Rectal smooth muscle tissue (tissue), 1 donor: ENCODE results near the gene NR3C1.
A peak's percentile ranks its signal among the peaks of the same experiment; 100 is the strongest.

Experiments used
- H3K27ac ChIP-seq: one replicate; pipeline ENCODE4 v1.7.0; 2013; ENCODE audit warnings: low read depth, low read length, inconsistent platforms
- H3K27me3 ChIP-seq: one replicate; pipeline ENCODE4 v1.7.0; 2013; ENCODE audit warnings: low read length; ENCODE audit not compliant: control insufficient read depth, insufficient read depth
- H3K36me3 ChIP-seq: one replicate; pipeline ENCODE4 v1.7.0; 2013; ENCODE audit warnings: low read length; ENCODE audit not compliant: control insufficient read depth, insufficient read depth
- H3K4me1 ChIP-seq: one replicate; pipeline ENCODE4 v1.7.0; 2013; ENCODE audit warnings: low read length; ENCODE audit not compliant: control insufficient read depth, insufficient read depth
- H3K4me3 ChIP-seq: one replicate; pipeline ENCODE4 v1.7.0; 2013; ENCODE audit warnings: low read length
- H3K9ac ChIP-seq: one replicate; pipeline ENCODE4 v1.7.0; 2013; ENCODE audit warnings: low read length

NR3C1 gene

GRCh38 chr5:143434261-143435209 is 31.0 kb upstream of the NR3C1 start:
- H3K4me1 ChIP-seq: peaks cover 2% of the 10 kb centered on the region
- no peaks in the 10 kb centered on the region for H3K27me3 ChIP-seq
- H3K9ac ChIP-seq: no peak overlapping the region
- no peaks in the 10 kb centered on the region for H3K36me3 ChIP-seq
- H3K27ac ChIP-seq: no peak overlapping the region
- peak overlapping the region; percentile 42 for H3K4me3 ChIP-seq

GRCh38 chr5:143433670-143434069 is 30.2 kb upstream of the NR3C1 start:
- Histone ChIP-seq H3K9ac (no peak overlapping the region), H3K27ac (no peak overlapping the region), H3K4me3 (no peak overlapping the region)

GRCh38 chr5:143432658-143433239 is 29.3 kb upstream of the NR3C1 start:
- no peaks in the 10 kb centered on the region for H3K27me3 ChIP-seq
- H3K36me3 ChIP-seq: no peaks in the 10 kb centered on the region
- no peak overlapping the region for H3K9ac ChIP-seq
- H3K27ac ChIP-seq: no peak overlapping the region
- no peak overlapping the region for H3K4me3 ChIP-seq
- peaks cover 2% of the 10 kb centered on the region for H3K4me1 ChIP-seq

More at GRCh38 chr5:143433670-143434069, 30.2 kb upstream of the NR3C1 start:
- H3K27me3 ChIP-seq: no peaks in the 10 kb centered on the region
- H3K4me1 ChIP-seq: peaks cover 2% of the 10 kb centered on the region
- H3K36me3 ChIP-seq: no peaks in the 10 kb centered on the region

- Histone ChIP-seq H3K4me1 (peaks cover 2% of the 10 kb centered on the region), H3K4me3 (no peak overlapping the region), H3K27me3 (no peaks in the 10 kb centered on the region), H3K9ac (no peak overlapping the region), H3K27ac (no peak overlapping the region), H3K36me3 (no peaks in the 10 kb centered on the region)
Observed at GRCh38 chr5:143431789-143432188, 28.3 kb upstream of the NR3C1 start.

- H3K4me3 ChIP-seq: no peak overlapping the region
- no peaks in the 10 kb centered on the region for H3K36me3 ChIP-seq
- peaks cover 2% of the 10 kb centered on the region for H3K4me1 ChIP-seq
- H3K27ac ChIP-seq: no peak overlapping the region
- no peak overlapping the region for H3K9ac ChIP-seq
- no peaks in the 10 kb centered on the region for H3K27me3 ChIP-seq
Observed at GRCh38 chr5:143428738-143429420, 25.4 kb upstream of the NR3C1 start.

- H3K27me3 ChIP-seq: no peaks in the 10 kb centered on the region
- no peak overlapping the region for H3K9ac ChIP-seq
- H3K4me1 ChIP-seq: peaks cover 2% of the 10 kb centered on the region
- H3K4me3 ChIP-seq: no peak overlapping the region
- no peak overlapping the region for H3K27ac ChIP-seq
- H3K36me3 ChIP-seq: no peaks in the 10 kb centered on the region
Observed at GRCh38 chr5:143428155-143428554, 24.7 kb upstream of the NR3C1 start.

- no peak overlapping the region for H3K4me3 ChIP-seq
- no peaks in the 10 kb centered on the region for H3K27me3 ChIP-seq
- no peak overlapping the region for H3K27ac ChIP-seq
Observed at GRCh38 chr5:143427122-143427735, 23.7 kb upstream of the NR3C1 start.

GRCh38 chr5:143426437-143426991 is 23.0 kb upstream of the NR3C1 start:
- Histone ChIP-seq H3K4me1 (no peaks in the 10 kb centered on the region), H3K4me3 (no peak overlapping the region)

More at GRCh38 chr5:143427122-143427735, 23.7 kb upstream of the NR3C1 start:
- Histone ChIP-seq H3K9ac (no peak overlapping the region), H3K4me1 (no peaks in the 10 kb centered on the region), H3K36me3 (no peaks in the 10 kb centered on the region)

GRCh38 chr5:143425835-143426234 is 22.3 kb upstream of the NR3C1 start:
- Histone ChIP-seq H3K4me3 (no peak overlapping the region), H3K9ac (no peak overlapping the region), H3K27ac (no peak overlapping the region), H3K4me1 (no peaks in the 10 kb centered on the region), H3K36me3 (no peaks in the 10 kb centered on the region), H3K27me3 (no peaks in the 10 kb centered on the region)

More at GRCh38 chr5:143426437-143426991, 23.0 kb upstream of the NR3C1 start:
- Histone ChIP-seq H3K27me3 (no peaks in the 10 kb centered on the region), H3K9ac (no peak overlapping the region), H3K27ac (no peak overlapping the region), H3K36me3 (no peaks in the 10 kb centered on the region)

- H3K4me1 ChIP-seq: no peaks in the 10 kb centered on the region
- H3K36me3 ChIP-seq: no peaks in the 10 kb centered on the region
- no peak overlapping the region for H3K9ac ChIP-seq
- H3K27ac ChIP-seq: no peak overlapping the region
- no peaks in the 10 kb centered on the region for H3K27me3 ChIP-seq
- no peak overlapping the region for H3K4me3 ChIP-seq
Observed at GRCh38 chr5:143418140-143418866, 14.8 kb upstream of the NR3C1 start.

GRCh38 chr5:143417503-143418139 is 14.1 kb upstream of the NR3C1 start:
- no peaks in the 10 kb centered on the region for H3K36me3 ChIP-seq
- no peaks in the 10 kb centered on the region for H3K27me3 ChIP-seq
- H3K4me1 ChIP-seq: no peaks in the 10 kb centered on the region
- H3K27ac ChIP-seq: no peak overlapping the region
- H3K4me3 ChIP-seq: no peak overlapping the region
- H3K9ac ChIP-seq: no peak overlapping the region
